ENCODE measurements around the gene CHMP6.

Gene CHMP6

GRCh38 chr17:81043725-81044427, 52.2 kb downstream of the CHMP6 start:
- DNase-seq (ENCODE audit: low read depth), result no peak

GRCh38 chr17:81044428-81044763, 52.8 kb downstream of the CHMP6 start:
- DNase-seq (ENCODE audit: low read depth), result no peak

- DNase-seq (ENCODE audit: low read depth), result no peak
These were observed 53.3 kb downstream of the CHMP6 start for GRCh38 chr17:81044764-81045589.

- DNase-seq (ENCODE audit: low read depth), result no peak
These were observed 54.0 kb downstream of the CHMP6 start for GRCh38 chr17:81045590-81046095.

GRCh38 chr17:81046132-81046769, 54.6 kb downstream of the CHMP6 start:
- DNase-seq (ENCODE audit: low read depth), result no peak

- DNase-seq (ENCODE audit: low read depth), result no peak
These were observed 55.2 kb downstream of the CHMP6 start for GRCh38 chr17:81046770-81047359.

- no peak for DNase-seq (ENCODE audit: low read depth)
These were observed 57.3 kb downstream of the CHMP6 start for GRCh38 chr17:81048827-81049371.

- DNase-seq (ENCODE audit: low read depth), result no peak
These were observed 57.8 kb downstream of the CHMP6 start for GRCh38 chr17:81049372-81049911.
